ENCODE results near the gene CHMP4B. TPM values are rescaled to one million over a fixed set of nuclear protein-coding genes. Genes with fewer than 3 reads are reported as not detected.

The CHMP4B gene
- polyA plus RNA-seq (ENCODE audit: insufficient read length): 66.9 TPM

GRCh38 chr20:33810885-33811775 is at the start of gene CHMP4B:
Gene CHMP4B (plus strand): TSS chr20:33811348. CDS start chr20:33811469, 121 bp downstream.
- DNase-seq (ENCODE audit: low read depth): peak; percentile 95

- DNase-seq (ENCODE audit: low read depth): no peak
These were observed 49.4 kb upstream of the CHMP4B start for GRCh38 chr20:33761698-33762250.

- DNase-seq (ENCODE audit: low read depth): no peak
These were observed 46.0 kb upstream of the CHMP4B start for GRCh38 chr20:33765099-33765498.

- DNase-seq (ENCODE audit: low read depth): no peak
These were observed 45.6 kb upstream of the CHMP4B start for GRCh38 chr20:33765592-33765991.

GRCh38 chr20:33766686-33767085 is 44.5 kb upstream of the CHMP4B start:
- DNase-seq (ENCODE audit: low read depth): no peak

GRCh38 chr20:33767777-33768138 is 43.4 kb upstream of the CHMP4B start:
- DNase-seq (ENCODE audit: low read depth): no peak

- no peak for DNase-seq (ENCODE audit: low read depth)
These were observed 42.1 kb upstream of the CHMP4B start for GRCh38 chr20:33769043-33769442.

GRCh38 chr20:33770005-33770404 is 41.1 kb upstream of the CHMP4B start:
- DNase-seq (ENCODE audit: low read depth): no peak

- no peak for DNase-seq (ENCODE audit: low read depth)
These were observed 39.2 kb upstream of the CHMP4B start for GRCh38 chr20:33771938-33772337.

GRCh38 chr20:33772439-33772838 is 38.7 kb upstream of the CHMP4B start:
- no peak for DNase-seq (ENCODE audit: low read depth)

- DNase-seq (ENCODE audit: low read depth): no peak
These were observed 37.6 kb upstream of the CHMP4B start for GRCh38 chr20:33773412-33774089.

GRCh38 chr20:33777816-33778215 is 33.3 kb upstream of the CHMP4B start:
- no peak for DNase-seq (ENCODE audit: low read depth)

- no peak for DNase-seq (ENCODE audit: low read depth)
These were observed 30.0 kb upstream of the CHMP4B start for GRCh38 chr20:33781133-33781532.

GRCh38 chr20:33781945-33782344 is 29.2 kb upstream of the CHMP4B start:
- DNase-seq (ENCODE audit: low read depth): no peak

- no peak for DNase-seq (ENCODE audit: low read depth)
These were observed 27.9 kb upstream of the CHMP4B start for GRCh38 chr20:33783256-33783655.

- DNase-seq (ENCODE audit: low read depth): no peak
These were observed 27.3 kb upstream of the CHMP4B start for GRCh38 chr20:33783818-33784217.

GRCh38 chr20:33784225-33784624 is 26.9 kb upstream of the CHMP4B start:
- no peak for DNase-seq (ENCODE audit: low read depth)

- no peak for DNase-seq (ENCODE audit: low read depth)
These were observed 25.6 kb upstream of the CHMP4B start for GRCh38 chr20:33785503-33785902.

- no peak for DNase-seq (ENCODE audit: low read depth)
These were observed 23.8 kb upstream of the CHMP4B start for GRCh38 chr20:33787253-33787891.

GRCh38 chr20:33788351-33789049 is 22.6 kb upstream of the CHMP4B start:
- no peak for DNase-seq (ENCODE audit: low read depth)

- no peak for DNase-seq (ENCODE audit: low read depth)
These were observed 21.9 kb upstream of the CHMP4B start for GRCh38 chr20:33789109-33789857.

Measured in forelimb muscle (tissue), 1 donor.